Thyroid gland (tissue), 4 donors: ENCODE results near the gene ADGRD1.

Experiments used
- CTCF ChIP-seq, 6 experiments: fragments of 200-600 bp in 3 of 6; fragments of 450-650 bp in 3 of 6; sonication (generic) in 3 of 6; IDR thresholded peaks; one replicate each; pipeline ENCODE4 v1.5.1; 2016 to 2019; ENCODE audit warnings: antibody characterized with exemption in 6 of 6, mild to moderate bottlenecking in 2 of 6, inconsistent platforms in 1 of 6, moderate library complexity in 1 of 6
- POLR2A ChIP-seq, 2 donors: fragments of 450-650 bp; IDR thresholded peaks; one replicate each; pipeline ENCODE4 v1.6.1; 2017; ENCODE audit warnings: antibody characterized with exemption in 2 of 2, mild to moderate bottlenecking in 2 of 2, moderate library complexity in 1 of 2

GRCh38 chr12:131075194-131075593, 121.5 kb downstream of the ADGRD1 start:
- TF ChIP-seq CTCF (IDR thresholded peaks at IDR 0.05), result no peak
- TF ChIP-seq POLR2A (IDR thresholded peaks at IDR 0.05), result no peak
